Measurements from ENCODE around the gene UBFD1.
A peak's percentile ranks its signal among the peaks of the same experiment; 100 is the strongest.
"Not testable (repeated sequence)": the region's sequence is repeated elsewhere in the genome, so short reads cannot be mapped to it uniquely, and the experiment has no call there.

Gene UBFD1

GRCh38 chr16:23570992-23571632 lies 13.6 kb downstream of the UBFD1 start:
- DNase-seq = no peak

DNA sequence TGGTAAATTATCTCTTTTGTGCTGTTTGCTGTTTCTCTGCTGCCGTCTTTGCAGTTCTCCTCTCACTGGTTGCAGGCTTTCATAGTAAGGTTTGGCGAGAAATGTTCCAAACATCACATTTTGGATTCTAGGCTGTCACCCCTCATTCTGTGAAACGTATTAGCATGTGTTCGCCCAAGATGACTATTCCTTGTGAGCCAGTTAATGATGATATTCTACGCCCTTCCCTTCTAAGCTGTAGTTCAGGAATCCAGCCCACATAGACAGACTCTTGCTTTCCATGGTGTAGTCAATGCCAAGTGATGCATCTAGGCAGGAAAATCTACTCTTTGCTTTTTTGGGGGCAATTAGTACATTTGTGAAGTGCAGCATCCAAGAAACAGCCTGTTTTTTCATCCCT lies 14.4 kb downstream of the UBFD1 start:
- no peak for DNase-seq

GRCh38 chr16:23572394-23572793 lies 14.9 kb downstream of the UBFD1 start:
- no peak for DNase-seq

- DNase-seq = no peak
Measured at GRCh38 chr16:23573817-23574216, 16.3 kb downstream of the UBFD1 start.

GRCh38 chr16:23575834-23576233 lies 18.3 kb downstream of the UBFD1 start:
- no peak for DNase-seq

DNA sequence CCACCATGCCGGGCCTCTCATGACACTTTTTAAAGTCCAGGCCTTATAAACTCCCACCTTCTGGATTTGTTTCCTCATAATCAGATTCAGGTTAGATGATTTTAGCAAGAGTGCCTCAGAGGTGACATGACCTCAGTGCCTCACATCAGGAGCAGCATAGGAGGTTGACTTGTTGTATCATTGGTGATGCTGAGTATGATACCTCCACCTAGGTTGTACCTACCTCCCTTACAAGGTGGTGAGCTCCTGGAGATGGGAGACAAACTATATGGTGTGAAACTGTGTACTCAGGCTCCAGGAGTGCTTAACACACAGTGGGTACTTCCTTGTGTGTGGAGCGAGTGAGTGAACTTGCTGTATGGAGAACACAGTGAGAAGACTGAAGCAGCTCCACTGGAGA lies 20.0 kb downstream of the UBFD1 start:
- no peak for DNase-seq

DNA sequence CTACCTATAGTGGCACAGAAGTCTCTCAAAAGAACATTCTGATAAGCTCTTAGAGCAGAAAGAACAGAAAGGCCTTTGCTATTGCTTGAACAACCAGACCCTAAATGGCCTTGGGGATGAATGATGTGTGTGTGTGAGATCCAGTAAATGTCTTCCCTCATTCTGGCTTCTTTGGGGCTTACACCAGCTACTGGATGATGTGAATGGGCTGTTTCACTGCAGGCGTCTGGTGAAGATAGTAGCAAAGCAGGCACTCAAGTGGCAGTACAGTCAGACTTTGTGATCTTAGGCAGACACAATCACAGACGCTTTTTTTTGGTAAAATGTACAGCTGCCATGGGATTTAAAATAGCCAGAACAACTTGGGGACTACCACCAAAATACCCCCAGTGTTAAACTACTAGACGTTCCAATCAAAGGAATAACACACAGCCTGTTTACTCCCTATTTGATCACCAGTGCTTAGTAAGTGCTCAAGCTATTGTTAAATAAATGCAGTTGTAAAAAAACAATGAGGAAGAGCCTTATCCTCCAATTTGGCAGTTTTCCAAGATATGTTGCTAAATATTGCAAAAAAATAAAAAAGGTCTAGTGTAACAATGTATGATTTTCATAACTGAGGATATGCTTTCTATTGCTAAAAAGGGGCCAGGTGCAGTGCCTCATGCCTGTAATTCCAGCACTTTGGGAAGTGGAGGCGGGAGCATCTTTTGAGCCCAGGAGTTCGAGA lies 20.7 kb downstream of the UBFD1 start:
- peak; percentile 7 for DNase-seq

- DNase-seq = no peak
Measured at GRCh38 chr16:23579371-23579770, 21.8 kb downstream of the UBFD1 start.

DNA sequence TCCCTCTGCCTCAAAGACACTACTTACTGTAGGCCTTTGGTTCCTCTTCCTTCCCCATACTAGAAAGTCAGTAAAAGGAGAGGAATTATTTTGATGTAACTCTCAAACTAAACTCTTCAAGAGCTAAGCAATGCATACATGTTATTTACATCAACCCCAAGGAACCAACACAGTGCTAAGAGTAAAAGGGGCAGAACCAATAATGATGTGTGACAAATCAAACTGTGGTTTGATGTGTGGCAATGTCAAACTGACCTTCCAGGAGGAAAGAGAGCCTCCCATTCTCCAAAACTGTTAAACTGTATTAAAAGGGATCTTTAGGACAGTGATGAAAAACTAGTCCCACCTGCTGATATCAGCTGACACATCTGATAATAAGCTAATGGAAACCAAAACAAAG lies 22.9 kb downstream of the UBFD1 start:
- DNase-seq = no peak

GRCh38 chr16:23581764-23582163 lies 24.2 kb downstream of the UBFD1 start:
- DNase-seq = no peak

- not testable (repeated sequence) for DNase-seq
Measured at GRCh38 chr16:23583271-23583670, 25.7 kb downstream of the UBFD1 start.

DNA sequence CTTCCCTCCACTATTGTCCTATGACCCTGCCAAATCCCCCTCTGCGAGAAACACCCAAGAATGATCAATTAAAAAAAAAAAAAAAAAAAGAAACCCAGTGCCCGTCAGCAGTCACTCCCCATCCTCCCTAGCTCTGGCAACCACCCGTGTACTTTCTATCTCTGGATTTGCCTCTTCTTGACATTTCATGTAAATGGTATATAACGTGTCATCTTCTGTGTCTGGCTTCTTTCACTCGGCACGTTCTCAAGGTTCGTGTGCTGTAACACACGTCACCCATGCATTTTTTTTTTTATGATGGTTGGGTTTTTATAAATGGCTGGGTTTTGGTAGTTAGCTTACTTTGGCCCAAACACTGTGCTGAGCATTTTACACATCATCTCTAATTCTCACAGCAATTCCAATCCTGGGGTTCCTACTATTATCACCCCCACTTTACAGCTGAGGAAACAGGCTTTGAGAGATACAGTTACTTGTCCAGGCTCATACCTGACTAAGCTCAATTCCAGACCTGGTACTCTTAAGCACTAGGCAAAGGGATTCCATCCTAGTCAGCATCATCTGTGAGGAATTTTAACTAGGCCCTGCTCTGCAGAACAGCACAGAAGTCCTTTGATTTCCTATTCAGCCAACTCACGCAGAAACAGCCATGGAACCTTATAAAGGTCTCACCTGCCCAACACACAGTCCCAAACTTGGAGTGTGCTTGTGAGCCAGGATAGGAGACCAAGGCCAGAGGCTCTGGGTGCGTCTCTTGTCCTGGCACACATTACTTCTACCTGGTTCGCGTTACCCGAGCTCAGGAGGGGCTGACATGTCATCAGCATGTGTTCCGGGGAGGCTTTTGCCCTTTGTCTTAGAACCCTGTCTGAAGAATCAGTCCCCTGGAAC lies 26.9 kb downstream of the UBFD1 start:
- DNase-seq = no peak

GRCh38 chr16:23587726-23588125 lies 30.2 kb downstream of the UBFD1 start:
- no peak for DNase-seq

- DNase-seq = no peak
Measured at GRCh38 chr16:23590181-23590580, 32.7 kb downstream of the UBFD1 start.

- DNase-seq = no peak
Measured at GRCh38 chr16:23594186-23594585, 36.7 kb downstream of the UBFD1 start.

- DNase-seq = peak; percentile 55
Measured at GRCh38 chr16:23595246-23595950, 37.9 kb downstream of the UBFD1 start.

DNA sequence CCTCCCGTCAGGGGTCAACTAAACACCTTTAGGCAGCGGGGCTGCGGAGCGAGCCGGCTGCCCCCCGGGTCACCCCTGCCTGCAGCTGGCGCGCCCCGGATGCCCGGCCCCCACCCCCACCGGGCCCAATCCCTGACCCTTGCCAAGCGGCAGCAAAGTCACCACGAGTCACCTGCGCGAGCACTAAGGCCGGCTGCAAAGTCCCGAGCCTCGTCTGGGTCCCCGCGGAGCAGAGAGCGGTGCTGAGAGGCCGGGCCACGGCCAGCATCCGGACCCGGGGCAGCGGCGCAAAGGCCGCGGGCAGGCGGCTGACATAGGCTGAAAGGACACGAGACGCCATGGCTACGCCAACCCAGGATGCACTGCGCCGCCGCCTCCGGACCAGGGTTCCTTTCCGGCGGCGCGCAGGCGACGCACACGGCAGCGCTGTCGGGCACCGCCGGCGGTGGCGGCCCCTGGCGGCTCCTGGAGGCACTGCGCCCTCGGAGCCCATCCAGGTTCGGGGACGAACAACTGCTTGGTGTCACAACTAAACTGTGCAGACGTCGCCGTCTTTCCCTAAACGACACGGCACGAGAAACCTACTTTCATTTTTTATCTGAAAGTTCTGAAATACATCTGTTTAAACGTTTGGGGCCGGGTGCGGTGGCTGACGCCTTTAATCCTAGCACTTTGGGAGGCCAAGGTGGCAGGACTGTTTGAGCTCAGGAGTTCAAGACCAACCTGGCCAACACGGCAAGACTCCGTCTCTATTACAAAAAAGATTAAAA lies 38.6 kb downstream of the UBFD1 start, which contains the start of gene NDUFAB1:
Gene NDUFAB1 (minus strand): TSS at position 366 of the 770 bp plus-strand sequence. CDS start 26 bp downstream, at position 340.
- DNase-seq = peak; percentile 95

GRCh38 chr16:23597003-23597756 lies 39.7 kb downstream of the UBFD1 start:
- DNase-seq = peak; percentile 74

- DNase-seq = no peak
Measured at GRCh38 chr16:23607726-23608125, 50.2 kb downstream of the UBFD1 start.

GRCh38 chr16:23608194-23608593 lies 50.7 kb downstream of the UBFD1 start:
- no peak for DNase-seq

GRCh38 chr16:23609929-23610328 lies 52.4 kb downstream of the UBFD1 start:
- DNase-seq = no peak
